H1 (cell line): ENCODE results near the gene TOMM7. TPM values are rescaled to one million over a fixed set of nuclear protein-coding genes. Genes with fewer than 3 reads are reported as not detected.

ENCODE experiments used
- CTCF ChIA-PET: fragments of 300-600 bp; sonication (Branson Sonifier 250); formaldehyde crosslinking; loops from one replicate; lab custom pipeline; 2021; ENCODE audit not compliant: partially characterized antibody; lab: Charles Lee
- POLR2A ChIA-PET: fragments of 300-600 bp; sonication (Branson Sonifier 250); formaldehyde crosslinking; loops from one replicate; lab custom pipeline; 2021; ENCODE audit warnings: inconsistent platforms; ENCODE audit not compliant: partially characterized antibody; lab: Charles Lee
- DNase-seq, 2 experiments: peaks; one replicate each; pipeline versions ENCODE4 v3.0.0 to v3.0.0-alpha.2; 2010 to 2022; ENCODE audit warnings: low spot score in 2 of 2, low read depth in 1 of 2, mixed read lengths in 1 of 2
- FAIRE-seq: peaks from 2 replicates; lab custom pipeline; 2011; peaks lifted over from hg19 to GRCh38; lab: Jason Lieb, UNC
- H2AFZ ChIP-seq: 2 replicates; pipeline ENCODE4 v1.8.1; 2012; ENCODE audit warnings: low read length, inconsistent platforms
- H2AK5ac ChIP-seq: 2 replicates; pipeline ENCODE4 v1.6.1; 2013; ENCODE audit warnings: low read depth, low read length
- H2BK120ac ChIP-seq: replicated peaks from 2 replicates; pipeline ENCODE3; 2013; ENCODE audit warnings: low read depth, low read length, inconsistent platforms
- H2BK12ac ChIP-seq: 2 replicates; pipeline ENCODE4 v1.6.1; 2013; ENCODE audit warnings: low read depth, low read length
- H2BK15ac ChIP-seq: 2 replicates; pipeline ENCODE4 v1.6.1; 2013; ENCODE audit warnings: low read length
- H2BK20ac ChIP-seq: 2 replicates; pipeline ENCODE4 v1.6.1; 2013; ENCODE audit warnings: low read length
- H2BK5ac ChIP-seq: 2 replicates; pipeline ENCODE4 v1.6.1; 2013; ENCODE audit warnings: low read depth, low read length
- H3K14ac ChIP-seq: 2 replicates; pipeline ENCODE4 v1.6.1; 2013; ENCODE audit warnings: inconsistent platforms; ENCODE audit not compliant: insufficient read length
- H3K18ac ChIP-seq: 2 replicates; pipeline ENCODE4 v1.6.1; 2013; ENCODE audit warnings: low read length; ENCODE audit errors: extremely low read depth
- H3K23ac ChIP-seq: 2 replicates; pipeline ENCODE4 v1.6.1; 2013; ENCODE audit warnings: inconsistent platforms; ENCODE audit not compliant: insufficient read length
- H3K23me2 ChIP-seq: 2 replicates; pipeline ENCODE4 v1.6.1; 2013; ENCODE audit warnings: low read depth, low read length
- H3K27ac ChIP-seq: 2 replicates; pipeline ENCODE4 v1.6.1; 2011; ENCODE audit warnings: low read depth, low read length, inconsistent platforms
- H3K27me3 ChIP-seq, 4 experiments: replicated peaks in 1 of 4; 1 replicate in 1 of 4; 2 replicates in 3 of 4; pipeline versions ENCODE4 v1.6.1 to v1.8.1; 2011 to 2013; ENCODE audit warnings: low read length in 3 of 4, mild to moderate bottlenecking in 3 of 4, inconsistent platforms in 2 of 4, mixed read lengths in 2 of 4, moderate library complexity in 1 of 4; ENCODE audit not compliant: control insufficient read depth in 3 of 4, insufficient read depth in 3 of 4; ENCODE audit errors: extremely low read depth in 1 of 4
- H3K36me3 ChIP-seq, 4 experiments: 2 replicates each; pipeline versions ENCODE4 v1.6.1 to v1.8.1; 2011 to 2013; ENCODE audit warnings: mild to moderate bottlenecking in 4 of 4, low read length in 3 of 4, moderate library complexity in 2 of 4, control low read depth in 1 of 4, inconsistent platforms in 1 of 4; ENCODE audit not compliant: insufficient read depth in 4 of 4, control insufficient read depth in 2 of 4
- H3K4ac ChIP-seq: replicated peaks from 2 replicates; pipeline ENCODE3; 2013; ENCODE audit warnings: low read length, low read depth, mixed read lengths, inconsistent platforms; ENCODE audit not compliant: insufficient read length
- H3K4me1 ChIP-seq, 4 experiments: replicated peaks in 1 of 4; 1 replicate in 1 of 4; 2 replicates in 3 of 4; pipeline versions ENCODE4 v1.6.1 to v1.8.1; 2011 to 2013; ENCODE audit warnings: low read length in 3 of 4, inconsistent platforms in 2 of 4, mixed read lengths in 1 of 4; ENCODE audit not compliant: insufficient read depth in 4 of 4, control insufficient read depth in 3 of 4
- H3K4me2 ChIP-seq, 2 experiments: 2 replicates each; pipeline versions ENCODE4 v1.6.1 to v1.8.1; 2011 to 2013; ENCODE audit warnings: low read depth in 2 of 2, low read length in 2 of 2, control low read depth in 1 of 2, inconsistent platforms in 1 of 2, mild to moderate bottlenecking in 1 of 2; ENCODE audit not compliant: insufficient read depth in 1 of 2
- H3K4me3 ChIP-seq, 4 experiments: fragments of 200-600, 300-600 bp in 1 of 4; sonication (generic), shearing (Covaris generic), sonication (Bioruptor Twin) in 1 of 4; 2 replicates each; pipeline versions ENCODE4 v1.5.1 to v1.8.1; 2011 to 2016; ENCODE audit warnings: low read length in 4 of 4, low read depth in 3 of 4, control low read depth in 2 of 4, inconsistent platforms in 2 of 4, mild to moderate bottlenecking in 2 of 4, mixed read lengths in 1 of 4, moderate library complexity in 1 of 4; ENCODE audit not compliant: insufficient read depth in 2 of 4; ENCODE audit errors: extremely low read depth in 1 of 4
- H3K56ac ChIP-seq: replicated peaks from 2 replicates; pipeline ENCODE3; 2013; ENCODE audit warnings: low read depth, mild to moderate bottlenecking, mixed read lengths, low read length, inconsistent platforms; ENCODE audit not compliant: insufficient read length
- H3K79me1 ChIP-seq: 2 replicates; pipeline ENCODE4 v1.6.1; 2013; ENCODE audit warnings: low read depth, low read length, control low read depth
- H3K79me2 ChIP-seq, 2 experiments: 2 replicates each; pipeline versions ENCODE4 v1.6.1 to v1.8.1; 2012 to 2013; ENCODE audit warnings: low read length in 2 of 2, mild to moderate bottlenecking in 2 of 2, inconsistent platforms in 1 of 2; ENCODE audit not compliant: insufficient read depth in 2 of 2, control insufficient read depth in 1 of 2
- H3K9ac ChIP-seq, 4 experiments: replicated peaks in 1 of 4; 1 replicate in 1 of 4; 2 replicates in 3 of 4; pipeline versions ENCODE4 v1.6.1 to v1.8.1; 2011 to 2013; ENCODE audit warnings: low read depth in 3 of 4, low read length in 3 of 4, control low read depth in 2 of 4, mild to moderate bottlenecking in 2 of 4, moderate library complexity in 2 of 4, inconsistent platforms in 1 of 4; ENCODE audit errors: extremely low read depth in 1 of 4
- H3K9me3 ChIP-seq, 2 experiments: 2 replicates each; pipeline versions ENCODE4 v1.6.1 to v1.8.1; 2012 to 2013; ENCODE audit warnings: mild to moderate bottlenecking in 2 of 2, moderate library complexity in 2 of 2, control low read depth in 1 of 2, inconsistent platforms in 1 of 2, low read depth in 1 of 2, low read length in 1 of 2, mixed read lengths in 1 of 2; ENCODE audit not compliant: insufficient read depth in 2 of 2
- H4K20me1 ChIP-seq, 2 experiments: replicated peaks in 1 of 2; 2 replicates each; pipeline versions ENCODE3 to v1.8.1; 2011 to 2013; ENCODE audit warnings: inconsistent platforms in 2 of 2, low read length in 2 of 2, mild to moderate bottlenecking in 1 of 2; ENCODE audit not compliant: insufficient read depth in 2 of 2, control insufficient read depth in 1 of 2
- H4K5ac ChIP-seq: 2 replicates; pipeline ENCODE4 v1.6.1; 2013; ENCODE audit warnings: low read length, low read depth, mixed read lengths, inconsistent platforms; ENCODE audit not compliant: insufficient read length
- H4K8ac ChIP-seq: 2 replicates; pipeline ENCODE4 v1.8.0; 2013; ENCODE audit warnings: mild to moderate bottlenecking, moderate library complexity, low read length, inconsistent platforms; ENCODE audit not compliant: insufficient read depth; ENCODE audit errors: extremely low read depth
- H4K91ac ChIP-seq: replicated peaks from 2 replicates; pipeline ENCODE3; 2013; ENCODE audit warnings: low read length, mixed read lengths, inconsistent platforms; ENCODE audit not compliant: insufficient read length
- ASH2L ChIP-seq: fragments of 200-600, 300-600 bp; sonication (generic); IDR thresholded peaks from one replicate; pipeline ENCODE4 v1.7.1; 2017; ENCODE audit warnings: low read length
- BCL11A ChIP-seq, 2 experiments: IDR thresholded peaks; one replicate each; pipeline ENCODE4 v1.6.1; 2011; ENCODE audit warnings: low read depth in 2 of 2, low read length in 2 of 2, mild to moderate bottlenecking in 2 of 2
- CBX5 ChIP-seq: fragments of 300-800, 300-1000 bp; sonication (generic); IDR thresholded peaks from 2 replicates; pipeline ENCODE4 v1.7.1; 2016; ENCODE audit warnings: antibody characterized with exemption, low read length, low read depth
- EZH2 ChIP-seq: fragments of 200-600 bp; sonication (generic); IDR thresholded peaks from 2 replicates; pipeline ENCODE4 v1.7.1; 2012; ENCODE audit warnings: low read depth, mild to moderate bottlenecking, moderate library complexity, low read length, inconsistent platforms; ENCODE audit not compliant: severe bottlenecking
- GABPA ChIP-seq: IDR thresholded peaks from 2 replicates; pipeline ENCODE4 v1.6.1; 2011; ENCODE audit warnings: mild to moderate bottlenecking, low read length, moderate library complexity, borderline replicate concordance; ENCODE audit not compliant: insufficient read depth
- HDAC2 ChIP-seq, 2 experiments: fragments of 300-600 bp in 1 of 2; sonication (generic) in 1 of 2; IDR thresholded peaks; 2 replicates each; pipeline ENCODE4 v1.6.1; 2011 to 2012; ENCODE audit warnings: low read depth in 2 of 2, low read length in 2 of 2, mild to moderate bottlenecking in 2 of 2, moderate library complexity in 2 of 2, borderline replicate concordance in 1 of 2, inconsistent platforms in 1 of 2
- NANOG ChIP-seq: IDR thresholded peaks from 2 replicates; pipeline ENCODE4 v1.6.1; 2011; ENCODE audit warnings: low read length, low read depth, mild to moderate bottlenecking, inconsistent platforms; ENCODE audit not compliant: insufficient read depth, poor library complexity, severe bottlenecking
- POLR2AphosphoS5 ChIP-seq: IDR thresholded peaks from 2 replicates; pipeline ENCODE4 v1.6.1; 2011; ENCODE audit warnings: low read depth, low read length
- RBBP5 ChIP-seq: IDR thresholded peaks from 2 replicates; pipeline ENCODE4 v1.7.1; 2012; ENCODE audit warnings: low read depth, mild to moderate bottlenecking, inconsistent platforms, low read length, moderate library complexity, borderline replicate concordance
- RNF2 ChIP-seq: fragments of 200-900, 300-1000 bp; sonication (generic); IDR thresholded peaks from 2 replicates; pipeline ENCODE4 v1.7.1; 2016; ENCODE audit warnings: borderline replicate concordance, low read depth, mild to moderate bottlenecking, antibody characterized with exemption, low read length; ENCODE audit not compliant: poor library complexity, severe bottlenecking; ENCODE audit errors: missing control alignments
- SAP30 ChIP-seq: fragments of 300-600 bp; sonication (generic); IDR thresholded peaks from 2 replicates; pipeline ENCODE4 v1.7.1; 2012; ENCODE audit warnings: low read length, moderate library complexity, mild to moderate bottlenecking, inconsistent platforms; ENCODE audit not compliant: insufficient read depth, insufficient replicate concordance
- SP1 ChIP-seq: IDR thresholded peaks from 2 replicates; pipeline ENCODE4 v1.6.1; 2011; ENCODE audit warnings: low read depth, low read length
- WGBS, 2 experiments: shearing (Covaris generic) in 1 of 2; methylation state at CpG; one replicate each; pipeline versions ENCODE4 v1.1.6 to v1.1.7; 2013 to 2015; ENCODE audit warnings: low lambda C conversion rate in 2 of 2, mixed read lengths in 2 of 2, inconsistent platforms in 1 of 2, low coverage in 1 of 2, missing lambda C conversion rate in 1 of 2; ENCODE audit not compliant: insufficient replicate concordance in 2 of 2, insufficient coverage in 1 of 2, insufficient read length in 1 of 2; ENCODE audit errors: extremely low coverage in 1 of 2, missing lambda C conversion rate in 1 of 2; 5-methylcytosine and 5-hydroxymethylcytosine counted together
- polyA plus RNA-seq, 7 experiments: library from polyadenylated mRNA; depleted of rRNA in 3 of 7; stranded (reverse) in 5 of 7; unstranded in 2 of 7; fragments of >200 nt in 5 of 7; fragments of 200-250 nt in 2 of 7; gene quantifications; 1 replicate in 5 of 7; 2 replicates in 1 of 7; 4 replicates in 1 of 7; pipeline versions ENCODE4 v1.2.1 to v1.2.3, GENCODE V29; 2011 to 2013; ENCODE audit warnings: missing spikeins in 2 of 7, mixed read lengths in 2 of 7
- total RNA-seq: library from RNA; stranded (reverse); fragmentation: NEBNext Ultra II Directional; extraction: Animal tissue kit (Norgen Biotek cat#: 25700); gene quantifications from 2 replicates; pipeline ENCODE4 v1.2.1, GENCODE V29; 2021

TOMM7 gene
- total and polyA plus RNA-seq, 2 of the 8 experiments (the other 6 are each of a cell fraction or from before 2014, with no cell fraction given), result 389 to 508 TPM

DNA sequence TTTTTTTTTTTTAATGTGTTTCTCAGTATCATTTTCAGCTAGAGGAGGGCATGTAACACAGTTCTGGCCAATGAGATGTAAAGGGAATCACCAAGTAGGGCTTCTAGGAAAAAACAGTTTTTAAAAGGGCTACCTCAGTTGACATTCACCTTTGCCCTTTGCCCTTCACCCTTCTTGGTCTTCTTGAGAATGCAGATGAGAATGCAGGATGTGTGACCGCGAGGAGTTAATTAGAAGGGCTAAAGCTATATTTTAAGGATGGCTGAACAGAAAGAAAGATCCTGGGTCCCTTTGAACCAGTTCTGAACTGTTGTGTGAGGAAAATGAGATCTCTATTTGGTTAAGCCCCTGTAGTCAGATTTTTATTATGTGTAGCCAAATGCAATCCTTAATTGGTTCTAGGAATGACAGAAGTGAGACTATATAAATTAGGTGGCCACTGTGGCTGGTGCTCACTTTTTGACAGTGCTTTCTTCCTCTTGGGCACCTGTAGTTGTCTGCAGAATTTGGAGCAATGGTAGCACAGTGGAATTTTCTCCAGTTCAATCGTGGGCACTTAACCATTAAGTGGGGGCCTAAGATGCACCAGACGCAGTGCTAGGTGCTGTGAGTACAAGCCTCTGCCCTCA lies 21.1 kb upstream of the TOMM7 start:
- DNase-seq (no peak), FAIRE-seq (no peak)
- ChIA-PET POLR2A (interaction anchor here (0.8 to 1.3 kb wide), 2 partner anchors 12 to 21 kb away, joined by 3 to 4 read pairs; no protein-coding TSS in a partner anchor), CTCF (no interaction called here)
- 64% methylated on average over 4 of the region's 4 CpGs; no CpG with 5 or more reads in 1 of the 2 experiments for WGBS, 2 experiments
- Histone ChIP-seq H2BK120ac (no peak overlapping the region), H3K4me3 (no peak overlapping the region), H3K56ac (no peak overlapping the region), H3K27me3 (no peaks in the 10 kb centered on the region), H3K4me2 (no peak overlapping the region), H3K23ac (no peak overlapping the region), H4K20me1 (no peaks in the 10 kb centered on the region), H3K79me2 (no peaks in the 10 kb centered on the region), H3K14ac (no peak overlapping the region), H3K79me1 (no peaks in the 10 kb centered on the region), H3K18ac (no peak overlapping the region), H3K27ac (no peak overlapping the region), H2BK15ac (no peak overlapping the region), H4K5ac (no peak overlapping the region), H2BK20ac (no peak overlapping the region), H4K91ac (no peak overlapping the region), H2BK5ac (no peak overlapping the region), H3K4me1 (peaks cover 6 to 7% (median 6%) of the 10 kb centered on the region in 4 experiments; a peak in 6 of 7 replicates), H3K4ac (no peak overlapping the region), H3K9ac (no peak overlapping the region), H2AK5ac (no peak overlapping the region), H4K8ac (no peak overlapping the region), H3K23me2 (no peaks in the 10 kb centered on the region), H2AFZ (0 out of 2 replicates have a peak overlapping the region, but pooled peaks have one; percentile 20), H2BK12ac (peak overlapping the region; percentile 35; the same call in 1 of the 2 replicates), H3K9me3 (no peaks in the 10 kb centered on the region), H3K36me3 (no peaks in the 10 kb centered on the region)
- TF ChIP-seq RBBP5 (no peak), SAP30 (no peak), CBX5 (no peak), BCL11A (IDR thresholded peaks at IDR 0.05; ENCODE audit: low read depth in 2 of 2, low read length in 2 of 2) (no peak), POLR2AphosphoS5 (no peak), EZH2 (no peak), ASH2L (no peak), GABPA (no peak), RNF2 (no peak), SP1 (no peak), HDAC2 (IDR thresholded peaks at IDR 0.05; ENCODE audit: borderline replicate concordance in 1 of 2, low read depth in 2 of 2, low read length in 2 of 2) (no peak), NANOG (no peak)
